Tibial artery (tissue), 4 donors: ENCODE results near the gene UBE2M.

ENCODE experiments used
- DNase-seq, 2 donors: peaks; one replicate each; pipeline ENCODE4 v3.0.0-alpha.2; 2019
- H3K27ac ChIP-seq, 2 donors: fragments of 200-600 bp; sonication (generic) in 1 of 2; 1 replicate in 1 of 2; 2 replicates in 1 of 2; pipeline ENCODE4 v1.5.1; 2018 to 2019; ENCODE audit warnings: mild to moderate bottlenecking in 1 of 2
- H3K27me3 ChIP-seq, 2 donors: fragments of 200-600 bp; sonication (generic) in 1 of 2; one replicate each; pipeline versions ENCODE4 v1.5.1 to v1.6.0; 2016 to 2019
- H3K36me3 ChIP-seq, 3 donors: fragments of 200-600 bp; sonication (generic) in 2 of 3; one replicate each; pipeline ENCODE4 v1.5.1; 2016 to 2019; ENCODE audit warnings: mild to moderate bottlenecking in 2 of 3
- H3K4me1 ChIP-seq, 4 donors: fragments of 200-600 bp; sonication (generic) in 2 of 4; 1 replicate in 3 of 4; 2 replicates in 1 of 4; pipeline ENCODE4 v1.5.1; 2016 to 2019
- H3K4me3 ChIP-seq, 2 donors: fragments of 200-600 bp; sonication (generic) in 1 of 2; 1 replicate in 1 of 2; 2 replicates in 1 of 2; pipeline ENCODE4 v1.5.1; 2018 to 2019; ENCODE audit warnings: mild to moderate bottlenecking in 2 of 2
- H3K9me3 ChIP-seq, 3 donors: fragments of 200-600 bp; sonication (generic) in 1 of 3; one replicate each; pipeline ENCODE4 v1.5.1; 2016 to 2019
- intact Hi-C: fragments of 100-400 bp; cut with DNase I; formaldehyde crosslinking; loops from one replicate; pipeline ENCODE4 v1.15.0; 2023; ENCODE audit warnings: low total_unique reads
- TF ChIP-seq, protein P1 (sequence below), 2 experiments: fragments of 200-600 bp in 1 of 2; fragments of 450-650 bp in 1 of 2; IDR thresholded peaks; one replicate each; pipeline ENCODE4 v1.5.1; 2017 to 2019; ENCODE audit warnings: antibody characterized with exemption in 2 of 2, mild to moderate bottlenecking in 1 of 2, moderate library complexity in 1 of 2

UBE2M gene

DNA sequence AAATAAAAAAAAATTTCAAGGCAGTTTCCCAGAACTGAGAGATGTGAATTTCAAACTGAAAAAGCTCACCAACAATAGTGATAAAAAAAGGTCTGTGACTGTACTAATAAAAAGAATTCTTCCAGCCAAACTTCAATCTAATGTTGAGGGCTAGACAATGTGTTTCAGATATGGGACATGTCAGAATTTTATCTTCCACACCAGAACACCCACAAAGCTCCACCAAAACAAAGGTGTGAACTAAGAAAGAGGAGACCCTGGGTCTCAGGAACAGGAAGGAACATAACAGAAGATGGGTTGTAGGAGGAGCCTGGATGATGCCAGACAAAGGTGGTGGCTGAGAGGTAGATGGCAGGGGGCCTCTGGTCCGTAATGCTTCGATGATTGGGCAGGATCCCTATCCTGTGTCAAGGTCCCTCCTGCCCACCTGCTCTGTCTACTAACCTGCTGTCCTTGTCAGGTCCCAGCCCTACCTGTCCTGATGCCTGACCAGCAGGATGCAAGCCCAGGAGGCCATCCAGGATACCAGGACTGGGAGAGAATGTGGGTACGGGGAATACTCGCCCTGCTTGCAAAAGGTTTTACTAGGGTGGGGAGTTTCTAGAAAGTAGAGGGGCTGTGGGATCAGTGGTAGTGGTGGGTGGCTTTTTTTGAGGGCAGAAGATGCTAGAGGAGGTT lies 10.2 kb upstream of the UBE2M start:
- H3K4me1 ChIP-seq, result peaks cover 0 to 11% (median 11%) of the 10 kb centered on the region in 4 donors
- DNase-seq, result peak; percentile 19 to 35
- TF ChIP-seq, protein P1, sequence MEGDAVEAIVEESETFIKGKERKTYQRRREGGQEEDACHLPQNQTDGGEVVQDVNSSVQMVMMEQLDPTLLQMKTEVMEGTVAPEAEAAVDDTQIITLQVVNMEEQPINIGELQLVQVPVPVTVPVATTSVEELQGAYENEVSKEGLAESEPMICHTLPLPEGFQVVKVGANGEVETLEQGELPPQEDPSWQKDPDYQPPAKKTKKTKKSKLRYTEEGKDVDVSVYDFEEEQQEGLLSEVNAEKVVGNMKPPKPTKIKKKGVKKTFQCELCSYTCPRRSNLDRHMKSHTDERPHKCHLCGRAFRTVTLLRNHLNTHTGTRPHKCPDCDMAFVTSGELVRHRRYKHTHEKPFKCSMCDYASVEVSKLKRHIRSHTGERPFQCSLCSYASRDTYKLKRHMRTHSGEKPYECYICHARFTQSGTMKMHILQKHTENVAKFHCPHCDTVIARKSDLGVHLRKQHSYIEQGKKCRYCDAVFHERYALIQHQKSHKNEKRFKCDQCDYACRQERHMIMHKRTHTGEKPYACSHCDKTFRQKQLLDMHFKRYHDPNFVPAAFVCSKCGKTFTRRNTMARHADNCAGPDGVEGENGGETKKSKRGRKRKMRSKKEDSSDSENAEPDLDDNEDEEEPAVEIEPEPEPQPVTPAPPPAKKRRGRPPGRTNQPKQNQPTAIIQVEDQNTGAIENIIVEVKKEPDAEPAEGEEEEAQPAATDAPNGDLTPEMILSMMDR (IDR thresholded peaks at IDR 0.05), result no peak
- H3K36me3 ChIP-seq, result peaks cover 0 to 41% (median 9%) of the 10 kb centered on the region in 3 donors
- no peak overlapping the region for H3K4me3 ChIP-seq
- no peaks in the 10 kb centered on the region for H3K27me3 ChIP-seq
- no peaks in the 10 kb centered on the region for H3K9me3 ChIP-seq
- H3K27ac ChIP-seq, result no peak overlapping the region
- intact Hi-C loops, result no loop called here

DNA sequence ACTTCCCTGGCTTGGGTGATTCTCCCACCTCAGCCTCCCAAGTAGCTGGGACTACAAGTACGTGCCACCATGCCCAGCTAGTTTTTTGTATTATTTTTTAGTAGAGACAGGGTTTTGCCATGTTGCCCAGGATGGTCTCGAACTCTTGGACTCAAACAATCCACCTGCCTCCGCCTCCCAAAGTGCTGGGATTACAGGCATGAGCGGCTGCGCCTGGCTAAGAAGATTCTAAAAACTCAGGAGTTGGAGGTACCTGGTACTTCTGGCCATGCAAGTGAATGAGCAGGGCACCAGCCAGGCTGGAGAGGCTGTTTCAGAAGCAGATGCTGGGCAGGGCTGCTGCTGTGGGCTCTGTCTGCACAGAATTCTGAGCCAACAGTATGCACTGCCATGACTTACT lies 8.6 kb upstream of the UBE2M start:
- intact Hi-C loops, result no loop called here
- H3K27ac ChIP-seq, result no peak overlapping the region
- no peak for DNase-seq
- H3K4me3 ChIP-seq, result no peak overlapping the region
- H3K36me3 ChIP-seq, result peaks cover 0 to 41% (median 9%) of the 10 kb centered on the region in 3 donors
- peaks cover 0 to 21% (median 21%) of the 10 kb centered on the region in 4 donors for H3K4me1 ChIP-seq
- no peaks in the 10 kb centered on the region for H3K27me3 ChIP-seq
- no peaks in the 10 kb centered on the region for H3K9me3 ChIP-seq
- TF ChIP-seq, protein P1 (IDR thresholded peaks at IDR 0.05), result no peak

DNA sequence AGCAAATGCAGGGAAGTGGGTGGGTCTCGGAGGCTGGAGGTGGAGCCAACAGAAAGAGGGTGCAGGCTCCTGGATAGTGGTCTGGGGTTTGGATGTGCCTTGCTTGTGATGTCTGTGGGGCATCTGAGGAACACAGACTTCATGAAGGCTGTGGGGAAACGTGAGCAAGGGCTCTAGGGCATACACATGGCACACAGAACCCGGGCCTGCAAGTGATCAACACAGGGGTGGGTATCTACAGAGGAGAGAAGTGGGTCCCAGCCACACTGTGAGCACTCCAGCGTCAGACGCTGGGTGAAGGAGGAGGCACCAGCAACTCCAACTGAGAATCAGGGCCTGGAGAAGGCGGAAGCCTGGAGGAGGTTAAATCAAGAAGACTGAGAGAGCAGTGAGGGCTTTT lies 5.4 kb upstream of the UBE2M start:
- Histone ChIP-seq H3K4me3 (no peak overlapping the region), H3K36me3 (peaks cover 0 to 23% (median 5%) of the 10 kb centered on the region in 3 donors), H3K9me3 (no peaks in the 10 kb centered on the region), H3K4me1 (peaks cover 0 to 39% (median 35%) of the 10 kb centered on the region in 4 donors), H3K27ac (no peak overlapping the region), H3K27me3 (no peaks in the 10 kb centered on the region)
- no peak for DNase-seq
- TF ChIP-seq, protein P1 (IDR thresholded peaks at IDR 0.05), result no peak
- intact Hi-C loops, result no loop called here

DNA sequence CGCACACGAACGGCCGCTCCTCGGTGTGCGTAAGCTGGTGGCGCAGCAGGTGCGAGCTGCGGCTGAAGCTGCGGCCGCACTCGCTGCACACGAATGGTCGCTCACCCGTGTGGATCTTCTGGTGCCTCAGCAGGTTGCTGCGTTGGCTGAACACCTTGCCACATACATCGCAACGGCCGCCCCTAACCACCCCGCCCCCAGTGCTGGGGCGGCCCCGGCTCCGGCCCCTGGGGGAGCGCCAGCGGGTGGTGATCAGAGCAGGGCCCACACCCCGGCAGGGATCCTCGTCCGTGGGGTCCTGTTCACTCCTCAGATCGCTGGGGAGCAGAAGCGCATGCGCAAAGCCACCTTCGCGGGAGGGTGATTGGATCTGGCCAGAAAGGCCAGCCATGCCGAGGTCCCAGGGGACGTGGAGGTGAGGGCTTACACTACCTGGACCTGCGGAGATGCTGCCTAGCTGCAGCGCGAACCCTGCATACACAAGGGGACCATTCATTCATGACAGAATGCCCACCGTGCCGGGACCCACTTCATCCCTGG lies 4.7 kb upstream of the UBE2M start:
- H3K27me3 ChIP-seq, result no peaks in the 10 kb centered on the region
- DNase-seq, result peak in 1 of 2 donors; percentile 69
- peaks cover 0 to 16% (median 5%) of the 10 kb centered on the region in 3 donors for H3K36me3 ChIP-seq
- intact Hi-C loops, result no loop called here
- peaks cover 0 to 39% (median 35%) of the 10 kb centered on the region in 4 donors for H3K4me1 ChIP-seq
- H3K9me3 ChIP-seq, result no peaks in the 10 kb centered on the region
- peak overlapping the region; percentile 25 to 74 for H3K27ac ChIP-seq
- TF ChIP-seq, protein P1 (IDR thresholded peaks at IDR 0.05), result no peak
- H3K4me3 ChIP-seq, result peak overlapping the region; percentile 48 to 51

DNA sequence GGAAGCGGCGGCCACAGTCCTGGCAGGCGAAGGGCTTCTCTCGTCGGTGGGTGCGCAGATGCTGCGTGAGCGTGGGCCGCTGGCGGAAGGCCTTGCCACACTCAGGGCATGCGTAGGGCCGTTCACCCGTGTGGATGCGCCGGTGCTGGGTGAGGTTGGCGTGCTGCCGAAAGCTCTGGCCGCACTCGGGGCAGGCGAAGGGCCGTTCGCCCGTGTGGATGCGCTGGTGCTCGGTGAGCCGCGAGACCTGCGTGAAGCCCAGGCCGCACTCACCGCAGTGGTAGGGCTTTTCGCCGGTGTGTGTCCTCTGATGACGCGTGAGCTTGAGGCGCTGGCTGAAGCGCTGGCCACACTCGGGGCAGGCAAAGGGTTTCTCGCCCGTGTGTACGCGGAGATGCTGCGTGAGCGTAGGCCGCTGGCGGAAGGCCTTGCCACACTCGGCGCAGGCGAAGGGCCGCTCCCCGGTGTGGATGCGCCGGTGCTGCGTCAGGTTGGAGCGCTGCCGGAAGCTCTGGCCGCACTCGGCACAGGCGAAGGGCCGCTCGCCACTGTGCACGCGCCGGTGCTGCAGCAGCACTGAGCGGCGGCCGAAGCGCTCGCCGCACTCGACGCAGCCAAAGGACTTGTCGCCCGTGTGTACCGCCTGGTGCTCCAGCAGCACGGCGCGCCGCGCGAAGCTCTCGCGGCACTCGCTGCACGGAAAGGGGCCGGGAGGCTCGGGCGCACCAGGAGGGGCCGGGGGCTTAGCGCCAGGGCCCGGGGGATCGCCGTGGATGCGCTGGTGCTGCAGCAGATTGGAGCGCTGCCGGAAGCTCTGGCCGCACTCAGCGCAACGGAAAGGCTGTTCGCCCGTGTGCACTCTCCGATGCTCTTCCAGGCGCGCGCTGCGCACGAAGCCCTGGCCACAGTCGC lies 4.0 kb upstream of the UBE2M start:
- TF ChIP-seq, protein P1 (IDR thresholded peaks at IDR 0.05), result no peak
- Histone ChIP-seq H3K4me1 (peaks cover 0 to 42% (median 38%) of the 10 kb centered on the region in 4 donors), H3K27ac (peak overlapping the region; percentile 25 to 74), H3K9me3 (no peaks in the 10 kb centered on the region), H3K36me3 (peaks cover 0 to 11% (median 3%) of the 10 kb centered on the region in 3 donors), H3K4me3 (peak overlapping the region; percentile 48 to 51), H3K27me3 (no peaks in the 10 kb centered on the region)
- peak in 1 of 2 donors; percentile 74 for DNase-seq
- intact Hi-C loops, result no loop called here
